CD4-positive, CD25-positive, alpha-beta regulatory T cell (primary cell): ENCODE measurements around the gene VTI1A. TPM values are rescaled to one million over a fixed set of nuclear protein-coding genes. Genes with fewer than 3 reads are reported as not detected.
"Not testable (repeated sequence)": the region's sequence is repeated elsewhere in the genome, so short reads cannot be mapped to it uniquely, and the experiment has no call there.

Experiments used
- ATAC-seq, 2 donors: fragments of 150-1000 bp; cut with Tn5 transposase; one replicate each; pipeline ENCODE4 v1.10.0; 2021; ENCODE audit warnings: low read depth in 2 of 2, moderate number of reproducible peaks in 2 of 2, moderate library complexity in 1 of 2
- DNase-seq, 3 donors: peaks; one replicate each; pipeline versions ENCODE4 v3.0.0 to v3.0.0-alpha.2; 2012 to 2022; ENCODE audit warnings: mixed read lengths in 1 of 3
- H3K27ac ChIP-seq: one replicate; pipeline ENCODE4 v1.7.0; 2013; ENCODE audit warnings: mild to moderate bottlenecking, low read length; ENCODE audit not compliant: insufficient read depth, poor library complexity, severe bottlenecking
- H3K27me3 ChIP-seq: one replicate; pipeline ENCODE4 v1.7.0; 2013; ENCODE audit warnings: low read length; ENCODE audit not compliant: control insufficient read depth, insufficient read depth
- H3K36me3 ChIP-seq: one replicate; pipeline ENCODE4 v1.7.0; 2013; ENCODE audit warnings: mild to moderate bottlenecking, low read length, moderate library complexity; ENCODE audit not compliant: control insufficient read depth, insufficient read depth
- H3K4me1 ChIP-seq: 2 replicates; pipeline ENCODE4 v1.7.0; 2013; ENCODE audit warnings: mild to moderate bottlenecking, low read length; ENCODE audit not compliant: insufficient read depth, control insufficient read depth, poor library complexity, severe bottlenecking
- H3K4me3 ChIP-seq: one replicate; pipeline ENCODE4 v1.7.0; 2013; ENCODE audit warnings: low read depth, mild to moderate bottlenecking, low read length, moderate library complexity
- H3K9me3 ChIP-seq, 2 experiments: 1 replicate in 1 of 2; 2 replicates in 1 of 2; pipeline ENCODE4 v1.7.0; 2013; ENCODE audit warnings: low read length in 2 of 2, mild to moderate bottlenecking in 1 of 2, moderate library complexity in 1 of 2; ENCODE audit not compliant: control insufficient read depth in 2 of 2
- H3K27ac Mint-ChIP-seq, 3 donors: one replicate each; pipeline ENCODE4 v1.8.0; 2020 to 2022; ENCODE audit warnings: mild to moderate bottlenecking in 3 of 3, mixed read lengths in 3 of 3, moderate library complexity in 2 of 3
- H3K27me3 Mint-ChIP-seq: one replicate; pipeline ENCODE4 v1.8.0; 2022; ENCODE audit warnings: mild to moderate bottlenecking, mixed read lengths
- H3K36me3 Mint-ChIP-seq: one replicate; pipeline ENCODE4 v1.8.0; 2020; ENCODE audit warnings: mixed read lengths
- H3K4me1 Mint-ChIP-seq, 4 donors: one replicate each; pipeline ENCODE4 v1.8.0; 2020 to 2022; ENCODE audit warnings: mixed read lengths in 4 of 4, mild to moderate bottlenecking in 1 of 4
- H3K4me3 Mint-ChIP-seq, 4 donors: one replicate each; pipeline ENCODE4 v1.8.0; 2020 to 2022; ENCODE audit warnings: mild to moderate bottlenecking in 4 of 4, mixed read lengths in 4 of 4, moderate library complexity in 3 of 4
- H3K9me3 Mint-ChIP-seq, 7 donors: one replicate each; pipeline ENCODE4 v1.8.0; 2020 to 2022; ENCODE audit warnings: mixed read lengths in 7 of 7, mild to moderate bottlenecking in 3 of 7, moderate library complexity in 2 of 7
- polyA plus RNA-seq, 4 donors: library from polyadenylated mRNA; unstranded; fragments of 300-500 nt; fragmentation: Illumina TruSeq; gene quantifications; one replicate each; pipeline ENCODE4 v1.2.3, GENCODE V29; 2021
- total RNA-seq: library from RNA; stranded (reverse); gene quantifications from one replicate; pipeline ENCODE4 v1.2.3, GENCODE V29; 2022

VTI1A gene
- total RNA-seq (77.7 TPM), polyA plus RNA-seq (10 to 100 TPM; 25.5 to 40.0 (median 31.8) TPM)

DNA sequence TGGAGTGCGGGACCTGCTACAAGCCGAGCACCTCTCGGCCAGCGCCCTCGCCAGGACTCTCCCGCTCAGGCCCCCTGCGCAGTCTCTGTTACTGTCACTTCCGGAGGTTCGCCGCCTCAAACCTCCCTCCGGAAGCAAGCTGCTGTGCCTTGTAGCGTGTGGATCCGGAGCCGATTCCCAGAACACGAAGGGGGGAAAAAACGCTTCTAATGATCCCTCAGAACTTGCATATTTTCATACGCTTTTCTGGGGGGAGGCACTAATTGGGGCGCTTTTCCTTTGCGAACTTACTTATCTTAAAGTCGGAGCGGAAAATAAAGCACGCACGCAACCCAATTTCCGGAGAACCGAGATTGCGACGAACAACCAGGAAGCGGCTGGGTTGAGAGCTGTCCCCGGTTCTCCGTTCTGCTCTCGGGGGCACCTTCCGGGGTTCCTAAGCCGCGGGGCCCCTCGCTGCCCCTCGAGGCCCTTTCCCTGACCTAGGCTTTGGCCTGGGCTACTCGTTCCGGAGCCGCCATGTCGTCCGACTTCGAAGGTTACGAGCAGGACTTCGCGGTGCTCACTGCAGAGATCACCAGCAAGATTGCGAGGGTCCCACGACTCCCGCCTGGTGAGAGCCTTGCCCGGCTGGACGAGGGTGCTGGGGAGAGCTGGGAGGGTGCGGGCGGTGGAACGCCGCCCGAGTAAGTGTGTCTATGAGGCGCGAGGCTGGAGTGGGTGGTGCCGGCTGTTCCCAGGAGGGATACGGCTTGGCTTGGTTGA is at the start of gene VTI1A, which contains the start of gene ZDHHC6:
Gene VTI1A, plus strand, starts transcription at position 361 of the 765 bp plus-strand sequence. Its CDS starts 159 bp downstream, at position 520.
Gene ZDHHC6, minus strand, starts transcription at position 60 of the 765 bp plus-strand sequence. CDS start 1,478 bp downstream, outside the sequence.
- ATAC-seq (peak; percentile 91), DNase-seq (peak; percentile 77 to 92 (median 88))
- H3K4me1 ChIP-seq: peaks cover 32% of the 10 kb centered on the region
- Mint-ChIP-seq H3K27ac (peak within 1 kb of the TSS; percentile 94 to 100 (median 96)), H3K4me3 (peak within 1 kb of the TSS; percentile 91 to 95 (median 94)), H3K4me1 (peaks cover 29 to 75% (median 56%) of the 10 kb centered on the region in 4 donors), H3K27me3 (no peaks in the 10 kb centered on the region), H3K36me3 (peaks cover 20% of the 10 kb centered on the region), H3K9me3 (peaks cover 0 to 3% (median 0%) of the 10 kb centered on the region in 7 donors)
- peak within 1 kb of the TSS; percentile 99 for H3K4me3 ChIP-seq
- no peaks in the 10 kb centered on the region for H3K9me3 ChIP-seq
- H3K27me3 ChIP-seq: no peaks in the 10 kb centered on the region
- H3K36me3 ChIP-seq: peaks cover 22% of the 10 kb centered on the region
- peak within 1 kb of the TSS; percentile 89 for H3K27ac ChIP-seq

DNA sequence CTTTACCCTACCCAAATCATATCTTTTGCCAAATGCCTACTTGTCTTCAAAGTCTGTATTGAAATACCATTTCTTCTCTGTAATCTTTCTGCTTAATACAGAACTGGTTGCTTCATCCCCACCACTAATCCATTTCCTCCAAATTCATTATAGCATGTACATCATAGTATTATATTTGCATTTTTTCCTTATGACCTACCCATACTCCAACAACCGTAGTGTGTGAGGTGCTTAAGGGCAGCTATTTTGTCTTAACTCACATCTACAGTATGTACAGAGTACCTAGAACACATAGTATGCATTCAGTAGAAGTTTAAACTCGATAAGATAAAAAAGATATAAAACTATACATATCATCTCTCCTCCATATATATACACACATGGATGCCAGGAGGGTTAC is 49.4 kb upstream of the VTI1A start:
- Mint-ChIP-seq H3K4me3 (no peak overlapping the region), H3K27me3 (no peaks in the 10 kb centered on the region), H3K27ac (no peak overlapping the region), H3K9me3 (no peaks in the 10 kb centered on the region), H3K4me1 (peaks cover 6 to 12% (median 10%) of the 10 kb centered on the region in 4 donors), H3K36me3 (peaks cover 22% of the 10 kb centered on the region)
- DNase-seq (no peak), ATAC-seq (no peak)
- peaks cover 67% of the 10 kb centered on the region for H3K36me3 ChIP-seq
- no peaks in the 10 kb centered on the region for H3K27me3 ChIP-seq
- no peak overlapping the region for H3K4me3 ChIP-seq
- H3K4me1 ChIP-seq: no peaks in the 10 kb centered on the region
- H3K27ac ChIP-seq: no peak overlapping the region
- no peaks in the 10 kb centered on the region for H3K9me3 ChIP-seq

GRCh38 chr10:112402917-112403316 is 44.1 kb upstream of the VTI1A start:
- Mint-ChIP-seq H3K27me3 (no peaks in the 10 kb centered on the region), H3K9me3 (no peaks in the 10 kb centered on the region), H3K4me1 (peaks cover 0 to 12% (median 3%) of the 10 kb centered on the region in 4 donors), H3K27ac (peak overlapping the region in 2 of 3 donors; percentile 3 to 72), H3K4me3 (no peak overlapping the region), H3K36me3 (peaks cover 66% of the 10 kb centered on the region)
- DNase-seq (no peak), ATAC-seq (no peak)
- H3K4me1 ChIP-seq: no peaks in the 10 kb centered on the region
- H3K27me3 ChIP-seq: no peaks in the 10 kb centered on the region
- H3K36me3 ChIP-seq: peaks cover 81% of the 10 kb centered on the region
- no peaks in the 10 kb centered on the region for H3K9me3 ChIP-seq
- H3K27ac ChIP-seq: no peak overlapping the region
- no peak overlapping the region for H3K4me3 ChIP-seq

GRCh38 chr10:112404617-112405016 is 42.4 kb upstream of the VTI1A start:
- Mint-ChIP-seq H3K36me3 (peaks cover 61% of the 10 kb centered on the region), H3K27me3 (no peaks in the 10 kb centered on the region), H3K9me3 (no peaks in the 10 kb centered on the region), H3K4me3 (no peak overlapping the region), H3K4me1 (peaks cover 0 to 11% (median 5%) of the 10 kb centered on the region in 4 donors), H3K27ac (no peak overlapping the region)
- H3K4me1 ChIP-seq: no peaks in the 10 kb centered on the region
- ATAC-seq: no peak
- no peaks in the 10 kb centered on the region for H3K27me3 ChIP-seq
- H3K36me3 ChIP-seq: peaks cover 86% of the 10 kb centered on the region
- no peak for DNase-seq
- H3K27ac ChIP-seq: no peak overlapping the region
- H3K9me3 ChIP-seq: no peaks in the 10 kb centered on the region
- no peak overlapping the region for H3K4me3 ChIP-seq

- DNase-seq, H3K9me3 ChIP-seq, H3K4me3 Mint-ChIP-seq, H3K9me3 Mint-ChIP-seq, ATAC-seq, H3K27me3 Mint-ChIP-seq, H3K4me1 ChIP-seq, H3K27ac ChIP-seq, H3K4me3 ChIP-seq, H3K27me3 ChIP-seq, H3K4me1 Mint-ChIP-seq: not testable (repeated sequence)
- Mint-ChIP-seq H3K36me3 (peaks cover 71% of the 10 kb centered on the region), H3K27ac (peak overlapping the region in 1 of 3 donors; percentile 82)
- H3K36me3 ChIP-seq: peaks cover 94% of the 10 kb centered on the region
These were observed 40.2 kb upstream of the VTI1A start for GRCh38 chr10:112406806-112407205.

DNA sequence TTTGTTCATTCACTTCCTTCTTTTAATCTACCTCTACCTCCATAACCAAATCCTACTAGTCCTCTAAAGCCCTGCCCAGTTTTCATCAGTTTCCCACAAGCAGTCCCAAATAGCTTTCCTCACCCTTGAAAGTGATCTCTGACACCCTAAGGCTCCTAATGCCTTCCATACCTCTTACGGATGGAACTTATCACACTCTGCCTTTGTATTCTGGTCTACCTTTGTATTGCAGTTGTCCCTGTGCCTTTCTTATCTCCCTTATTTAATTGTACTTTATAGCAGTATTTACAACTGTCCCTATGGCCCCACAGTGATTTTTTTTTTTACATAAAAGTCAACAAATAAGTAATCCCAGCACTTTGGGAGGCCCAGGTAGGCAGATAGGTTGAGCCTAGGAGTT is 39.3 kb upstream of the VTI1A start:
- Mint-ChIP-seq H3K4me3 (no peak overlapping the region), H3K36me3 (peaks cover 67% of the 10 kb centered on the region), H3K4me1 (peaks cover 0 to 6% (median 4%) of the 10 kb centered on the region in 4 donors), H3K27ac (peak overlapping the region in 2 of 3 donors; percentile 15 to 29), H3K9me3 (no peaks in the 10 kb centered on the region), H3K27me3 (no peaks in the 10 kb centered on the region)
- H3K36me3 ChIP-seq: peaks cover 95% of the 10 kb centered on the region
- DNase-seq (no peak), ATAC-seq (no peak)
- no peaks in the 10 kb centered on the region for H3K4me1 ChIP-seq
- no peak overlapping the region for H3K27ac ChIP-seq
- no peak overlapping the region for H3K4me3 ChIP-seq
- H3K27me3 ChIP-seq: no peaks in the 10 kb centered on the region
- no peaks in the 10 kb centered on the region for H3K9me3 ChIP-seq

- H3K4me3 ChIP-seq: no peak overlapping the region
- no peak overlapping the region for H3K4me3 Mint-ChIP-seq
- no peaks in the 10 kb centered on the region for H3K4me1 ChIP-seq
- H3K4me1 Mint-ChIP-seq: peaks cover 0 to 6% (median 4%) of the 10 kb centered on the region in 4 donors
- peaks cover 64% of the 10 kb centered on the region for H3K36me3 Mint-ChIP-seq
- H3K9me3 Mint-ChIP-seq: no peaks in the 10 kb centered on the region
- no peaks in the 10 kb centered on the region for H3K9me3 ChIP-seq
- H3K36me3 ChIP-seq: peaks cover 93% of the 10 kb centered on the region
- no peak for DNase-seq
- no peak overlapping the region for H3K27ac ChIP-seq
- no peak for ATAC-seq
- H3K27ac Mint-ChIP-seq: no peak overlapping the region
- no peaks in the 10 kb centered on the region for H3K27me3 Mint-ChIP-seq
- H3K27me3 ChIP-seq: no peaks in the 10 kb centered on the region
These were observed 37.7 kb upstream of the VTI1A start for GRCh38 chr10:112409299-112409698.
